HG03039 (cell line): ENCODE results near the gene PGM5.

ENCODE experiments used
- ATAC-seq: cut with Tn5 transposase; IDR thresholded peaks from one replicate; pipeline ENCODE4 v1.9.1; 2021; ENCODE audit warnings: mild to moderate bottlenecking, moderate library complexity; ENCODE audit not compliant: unreplicated experiment

Gene PGM5

DNA sequence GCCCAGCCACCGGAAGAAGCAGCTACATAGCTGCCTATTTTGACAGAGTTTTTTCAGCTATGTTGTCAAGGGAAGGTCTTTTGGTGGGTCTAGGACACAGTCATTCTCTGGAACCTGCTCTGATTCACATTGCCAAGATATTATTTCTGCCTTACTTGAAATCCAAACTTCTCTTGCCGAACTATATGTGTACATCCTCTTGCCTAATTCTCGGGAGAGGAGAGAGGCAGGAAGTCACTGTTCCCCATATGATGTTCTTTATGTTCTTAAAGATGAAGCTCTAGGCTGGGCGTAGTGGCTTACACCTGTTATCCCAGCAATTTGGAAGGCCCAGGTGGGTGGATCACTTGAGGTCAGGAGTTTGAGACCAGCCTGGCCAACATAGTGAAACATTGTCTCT, 175.7 kb downstream of the PGM5 start:
- no peak for ATAC-seq

DNA sequence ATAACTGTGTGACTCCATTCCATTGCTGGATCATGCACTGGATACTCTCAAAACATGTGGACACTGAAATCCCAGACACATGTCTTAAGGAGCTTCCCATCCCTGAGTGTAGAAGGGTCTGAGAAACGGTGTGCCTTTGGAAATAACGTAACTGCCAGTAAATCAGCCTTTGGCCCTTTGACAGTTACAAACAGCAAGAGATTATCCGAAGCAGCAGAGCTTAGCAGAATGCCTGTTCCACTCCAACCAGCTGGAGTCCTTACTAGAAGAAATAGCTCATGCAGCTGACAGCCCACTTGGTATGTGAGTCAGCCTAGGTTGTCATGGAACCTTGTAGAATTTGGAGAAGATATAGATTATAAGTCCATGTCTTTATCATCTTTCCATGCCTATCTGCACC, 177.3 kb downstream of the PGM5 start:
- ATAC-seq: no peak

DNA sequence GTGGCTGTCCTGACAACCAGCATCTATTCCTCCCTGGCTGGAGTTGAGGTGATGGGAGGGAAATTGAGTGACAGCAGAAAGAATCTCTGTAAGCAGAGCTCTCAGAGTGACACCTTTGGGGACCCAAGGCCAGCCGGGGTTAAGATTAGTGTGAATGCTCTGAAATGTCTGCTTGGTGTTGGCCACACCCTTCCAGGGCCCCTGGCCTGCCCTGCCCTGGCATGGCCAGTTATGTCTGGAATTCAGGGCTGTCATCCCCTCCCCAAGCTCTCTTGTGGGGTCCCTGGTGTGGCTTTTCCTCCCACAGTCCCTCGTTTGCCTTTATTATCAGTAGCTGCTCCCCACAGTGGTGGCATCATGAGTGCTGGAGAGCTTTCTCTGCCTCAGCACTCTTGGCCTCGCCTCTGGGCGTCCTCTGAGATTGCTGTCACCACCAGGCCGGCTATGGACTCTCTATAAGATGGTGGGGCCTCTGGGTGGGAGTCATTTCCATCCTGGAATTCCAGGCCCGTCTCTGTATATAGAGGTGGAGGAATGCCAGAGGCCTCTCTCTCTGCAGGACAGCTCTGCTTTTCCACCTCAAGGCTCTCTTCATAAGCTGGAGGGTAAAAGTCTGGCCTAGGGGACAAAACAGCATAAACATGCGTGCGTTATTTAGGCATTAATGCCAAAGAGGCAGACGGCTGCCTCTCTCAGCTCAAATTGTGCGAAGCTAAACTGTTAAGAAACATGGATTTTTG, 180.6 kb downstream of the PGM5 start:
- no peak for ATAC-seq

DNA sequence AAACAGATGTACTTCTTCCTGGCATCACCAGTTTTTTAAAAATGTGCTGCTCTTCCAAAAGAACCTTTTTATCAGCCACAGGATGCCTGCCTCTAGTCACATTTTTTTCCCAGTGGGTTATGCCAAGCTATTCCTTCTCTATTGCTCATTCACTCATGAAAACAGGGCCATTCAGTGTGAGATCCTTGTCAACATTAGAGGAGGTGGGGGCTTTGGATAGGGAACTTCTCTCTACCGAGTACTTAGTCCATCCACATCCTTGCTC, 181.1 kb downstream of the PGM5 start:
- no peak for ATAC-seq

DNA sequence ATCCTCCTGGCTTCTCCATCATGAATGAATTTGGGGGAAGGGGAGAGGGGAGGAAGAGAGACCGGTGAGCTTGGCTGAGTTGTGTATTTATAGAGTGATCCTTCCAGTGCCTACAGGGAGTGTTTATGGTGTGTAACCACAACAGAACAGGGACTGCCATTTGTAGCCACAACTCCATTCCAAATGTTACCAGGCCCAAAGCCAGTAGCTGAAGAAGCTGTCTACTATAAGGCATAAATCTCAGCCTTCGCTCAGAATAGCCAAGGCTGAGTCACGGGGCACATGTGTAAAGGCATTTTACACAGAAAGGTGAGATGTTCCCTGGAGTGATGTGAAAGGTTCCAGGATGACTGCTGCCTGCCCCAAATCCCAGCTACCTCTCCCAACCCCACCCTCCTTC, 181.8 kb downstream of the PGM5 start:
- no peak for ATAC-seq

DNA sequence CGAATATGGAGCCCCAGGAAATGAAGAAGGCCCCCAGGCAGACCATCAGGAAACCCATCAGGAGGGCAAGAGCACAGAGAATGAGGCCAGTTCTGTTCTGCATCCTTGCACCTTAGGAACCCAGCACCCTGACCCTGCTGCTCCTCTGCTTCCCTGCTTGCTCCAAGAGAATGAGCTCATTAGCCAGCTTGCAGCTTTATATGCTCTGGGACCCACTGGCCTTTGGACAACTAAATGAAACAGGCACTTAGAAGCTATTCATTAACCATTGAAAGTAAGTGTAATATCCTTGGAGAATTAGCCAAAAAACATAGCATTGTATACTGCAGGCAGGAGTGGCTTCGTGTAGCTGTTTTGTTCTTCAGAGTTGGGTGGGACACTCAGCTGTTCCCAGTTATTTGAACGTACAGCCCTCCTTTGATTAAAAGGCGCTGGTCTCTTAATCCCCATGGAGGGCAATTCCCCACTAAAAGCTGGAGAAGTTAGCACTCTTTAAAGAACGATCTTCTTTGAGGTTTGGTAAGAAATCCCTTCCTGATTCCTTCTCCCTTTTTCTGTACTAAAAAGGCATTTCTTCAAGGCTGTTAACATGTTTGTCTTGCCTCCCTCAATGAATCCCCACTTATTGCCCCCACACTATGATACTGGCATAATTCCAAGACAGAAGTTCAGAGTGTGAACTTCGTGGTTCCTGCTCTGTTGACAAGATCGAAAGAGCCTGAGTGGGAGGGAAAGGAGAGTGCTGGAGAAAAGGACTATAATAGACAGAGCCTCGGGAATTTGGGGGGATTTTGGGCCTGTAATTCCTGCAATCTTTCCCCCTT, 184.5 kb downstream of the PGM5 start, which contains the start of gene TMEM252:
TMEM252 (minus strand) TSS at position 172 of the 824 bp plus-strand sequence; CDS start at position 103, 69 bp downstream.
- no peak for ATAC-seq

DNA sequence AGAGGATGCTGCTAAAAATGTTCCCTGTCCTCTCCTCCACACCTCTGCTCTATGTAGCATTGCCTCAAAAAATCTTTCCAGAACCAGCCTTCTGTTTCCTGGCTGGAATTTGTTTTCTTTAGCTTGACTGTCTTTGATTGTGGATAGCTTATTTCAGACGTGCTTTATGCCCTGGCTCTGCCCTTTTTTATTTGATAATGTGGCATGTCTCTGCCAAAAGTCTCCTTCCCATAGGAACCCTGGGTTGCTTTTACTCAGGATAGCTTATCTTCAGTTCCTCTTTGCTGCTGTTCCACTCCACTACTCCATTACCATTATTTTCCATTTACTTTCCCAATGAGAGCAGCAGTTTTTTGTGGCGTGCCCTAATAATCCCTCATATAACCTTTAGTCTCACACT, 185.2 kb downstream of the PGM5 start:
- ATAC-seq: no peak

DNA sequence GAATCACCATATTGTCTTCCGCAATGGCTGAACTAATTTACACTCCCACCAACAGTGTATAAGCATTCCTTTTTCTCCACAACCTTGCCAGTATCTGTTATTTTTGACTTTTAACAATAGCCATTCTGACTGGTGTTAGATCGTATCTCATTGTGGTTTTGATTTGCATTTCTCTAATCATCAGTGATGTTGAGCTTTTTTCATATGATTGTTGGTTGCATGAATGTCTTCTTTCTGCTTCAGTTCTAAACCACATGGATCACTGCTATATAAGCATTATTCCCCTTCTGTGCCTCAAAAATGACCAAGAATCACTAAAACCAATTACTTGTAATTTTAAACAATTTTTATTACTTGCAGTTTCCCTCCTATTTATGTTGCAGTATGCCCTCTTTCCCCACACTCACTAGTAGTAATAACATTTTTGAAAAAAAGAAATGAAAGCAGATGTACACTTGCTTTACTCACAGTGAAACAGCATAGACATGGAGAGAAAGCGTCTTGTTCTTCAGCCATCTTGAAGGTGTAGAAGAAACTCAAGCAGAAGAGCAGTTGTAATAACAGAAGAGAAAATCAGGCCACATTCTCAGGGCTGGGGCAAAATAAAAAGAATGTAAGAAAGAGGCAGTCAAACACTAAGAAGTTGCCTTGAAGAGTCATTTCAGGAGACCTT, 188.8 kb downstream of the PGM5 start:
- no peak for ATAC-seq

DNA sequence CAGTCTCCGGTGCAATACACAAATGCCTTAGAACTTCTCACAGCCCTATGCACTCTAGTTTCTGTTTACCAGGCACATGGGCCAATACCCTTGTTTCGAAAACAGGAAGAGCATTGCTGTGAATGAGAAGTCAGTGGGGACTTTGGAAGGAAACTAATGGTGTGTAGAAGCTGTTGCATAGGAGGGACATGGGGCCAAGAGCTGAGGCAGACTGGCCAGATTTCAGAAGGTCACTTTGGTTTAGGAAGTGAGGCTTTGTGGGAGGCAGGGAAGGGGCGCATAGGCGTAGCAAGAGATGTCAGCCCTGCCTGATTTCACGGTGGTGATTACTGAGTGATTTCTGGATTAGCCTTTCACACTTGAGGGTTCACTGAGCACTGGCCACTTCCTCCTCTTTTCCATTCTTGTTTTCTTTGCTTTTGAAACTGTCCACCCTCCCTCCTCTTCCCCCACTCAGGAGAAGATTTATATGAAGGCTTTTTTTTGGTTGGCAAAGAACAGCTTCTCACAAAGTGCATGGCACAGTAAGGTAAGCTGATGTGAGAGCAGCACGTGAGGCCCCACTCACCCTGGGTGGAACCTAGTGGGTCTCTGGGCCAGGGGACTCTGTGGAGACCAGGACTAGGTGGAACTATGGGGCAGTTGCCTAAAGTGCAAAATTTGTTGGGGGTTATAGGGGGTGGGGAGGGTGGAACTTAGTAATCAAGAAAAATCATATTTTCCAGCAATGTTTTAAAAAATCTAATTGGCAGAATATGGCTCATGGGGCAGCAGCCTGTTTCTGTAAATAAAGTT, 190.4 kb downstream of the PGM5 start:
- ATAC-seq: peak; percentile 78

DNA sequence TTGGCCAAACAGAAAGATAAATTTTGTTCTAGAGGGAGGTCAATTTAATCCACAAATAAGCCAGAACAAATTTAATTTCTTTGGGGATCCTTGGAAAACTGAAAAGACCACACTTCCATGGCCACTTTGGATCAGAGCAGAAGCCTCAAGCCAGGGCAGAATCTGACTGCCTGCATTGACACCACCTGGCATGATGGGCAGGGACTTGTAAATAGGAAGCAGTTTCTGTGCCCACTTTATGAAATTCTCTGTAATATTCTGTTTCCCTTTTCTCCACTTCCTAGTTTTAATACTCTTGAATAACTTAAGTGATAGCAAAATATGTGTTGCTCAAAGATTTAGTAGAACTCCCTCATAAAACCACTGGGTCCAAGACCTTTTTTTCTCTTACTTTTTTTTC, 191.0 kb downstream of the PGM5 start:
- no peak for ATAC-seq

DNA sequence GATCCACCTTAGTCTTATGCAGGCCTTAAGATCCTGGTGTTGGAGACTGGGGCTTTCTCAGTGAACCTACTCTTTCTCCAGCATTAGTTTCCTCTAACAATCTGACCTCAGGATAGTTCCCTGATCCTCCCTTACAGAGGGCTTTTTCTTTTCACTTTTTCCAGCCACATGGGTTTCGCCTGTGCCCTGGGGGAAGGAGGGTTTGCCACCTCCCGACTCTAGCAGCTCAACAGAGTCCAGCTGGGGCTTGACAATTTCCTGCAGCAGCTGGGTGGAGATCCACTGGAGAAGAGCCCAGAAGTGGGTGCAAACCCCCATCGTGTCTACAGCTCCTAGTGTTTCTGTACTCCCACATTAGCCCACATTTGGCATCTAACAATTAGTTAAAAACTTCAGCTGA, 191.8 kb downstream of the PGM5 start:
- no peak for ATAC-seq

DNA sequence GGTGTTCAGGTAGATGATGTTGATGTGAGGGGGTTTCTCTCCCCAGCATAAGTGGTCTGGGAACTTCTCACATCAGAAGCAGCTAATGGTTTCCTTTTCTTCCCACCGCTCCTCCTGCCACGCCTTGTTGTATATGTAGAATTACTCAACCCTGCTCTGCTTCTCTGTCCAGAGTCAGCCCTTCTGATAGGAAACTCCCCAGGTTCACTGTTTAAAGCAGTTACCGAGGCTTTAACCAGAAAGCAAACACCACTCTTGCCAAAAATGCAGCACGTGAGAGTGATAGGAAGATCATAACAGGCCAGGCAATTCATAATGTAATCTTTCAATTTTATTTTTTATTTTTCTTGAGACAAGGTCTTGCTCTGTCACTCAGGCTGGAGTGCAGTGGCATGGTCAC, 194.8 kb downstream of the PGM5 start:
- ATAC-seq: no peak

DNA sequence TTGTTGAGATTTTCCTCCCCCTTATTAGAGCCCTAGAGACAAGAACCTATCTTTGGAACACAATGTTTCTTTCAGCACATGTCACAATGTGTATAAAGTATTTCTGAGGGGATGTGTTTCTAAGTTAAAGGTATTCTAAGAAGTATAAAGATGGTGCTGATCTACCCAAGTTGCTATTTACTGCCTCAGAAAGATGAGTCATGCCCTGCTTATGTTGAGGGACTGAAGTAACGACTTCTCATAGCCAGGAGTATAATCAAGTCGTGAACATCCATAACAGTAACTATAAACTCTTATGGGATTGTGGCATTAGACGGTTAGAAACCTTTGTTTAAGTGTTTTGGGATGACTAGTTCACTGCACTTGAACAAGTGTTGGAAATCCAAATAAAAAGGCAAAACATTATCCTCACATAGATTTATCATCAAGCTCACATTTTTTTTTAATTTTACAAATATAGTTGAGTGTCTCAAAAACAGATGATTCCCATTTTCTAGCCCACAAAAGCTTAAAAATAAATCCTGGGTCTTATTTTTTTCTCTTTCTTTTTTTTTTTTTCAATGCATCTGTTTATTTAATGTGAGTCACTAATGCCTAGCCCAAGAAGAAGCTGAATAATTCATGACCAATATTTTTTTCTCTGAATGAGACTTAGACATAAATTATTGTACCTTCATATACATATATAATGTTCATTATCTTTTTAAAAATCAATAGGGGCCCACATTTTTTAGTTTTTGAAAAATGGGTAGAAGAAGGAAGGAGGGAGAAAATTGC, 196.5 kb downstream of the PGM5 start:
- ATAC-seq: no peak

DNA sequence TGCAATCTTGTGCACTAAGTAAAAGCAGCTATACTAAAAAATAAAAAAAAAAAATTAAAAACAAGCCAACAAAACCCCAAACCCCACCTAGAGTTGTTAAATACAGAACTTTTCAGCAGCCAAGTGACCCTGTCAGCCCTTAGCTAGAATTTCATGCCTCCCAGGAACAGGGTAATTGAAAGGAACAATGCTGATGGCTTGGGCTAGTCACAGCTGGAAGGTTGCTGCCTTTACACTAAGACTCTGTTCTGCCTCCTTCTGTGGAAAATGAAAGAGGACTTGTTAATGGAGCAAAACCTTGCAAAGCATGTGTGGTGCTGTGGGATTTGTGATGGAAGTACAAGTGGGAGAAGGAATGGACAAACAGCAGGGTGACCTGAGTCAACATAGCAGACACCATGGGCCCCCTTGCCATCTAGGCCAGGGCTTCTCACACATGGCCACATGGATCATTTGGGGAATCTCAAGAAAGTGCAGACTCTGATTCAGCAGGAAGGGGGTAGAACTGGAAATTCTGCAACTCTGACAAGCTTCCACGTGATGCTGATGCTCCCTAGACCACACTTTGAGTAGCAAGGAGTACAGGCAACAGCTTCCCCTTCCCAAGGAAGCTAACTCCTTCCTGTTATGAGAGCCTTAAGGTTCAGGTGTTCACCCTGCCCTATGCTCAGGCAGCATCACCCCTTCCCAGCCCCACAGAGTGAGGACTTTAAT, 199.2 kb downstream of the PGM5 start:
- ATAC-seq: no peak

DNA sequence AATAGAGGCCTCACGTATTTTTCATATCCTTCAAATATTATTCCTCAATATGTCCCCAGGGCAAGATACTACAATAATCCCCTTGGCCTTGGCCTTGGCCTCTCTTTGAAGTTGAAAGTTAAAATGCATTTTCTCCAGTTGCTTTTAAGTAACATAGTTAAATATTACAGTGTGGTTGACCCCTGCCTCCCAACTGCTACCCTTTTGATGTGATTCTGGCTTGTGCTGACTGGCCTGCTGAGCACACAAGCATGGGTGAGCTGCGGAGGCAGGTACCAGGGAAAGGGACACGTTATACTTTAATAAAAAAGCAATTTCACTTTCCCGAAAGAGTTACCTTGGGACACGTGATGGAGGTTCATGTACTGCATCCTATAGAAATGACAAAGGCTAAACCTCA, 202.1 kb downstream of the PGM5 start:
- no peak for ATAC-seq

DNA sequence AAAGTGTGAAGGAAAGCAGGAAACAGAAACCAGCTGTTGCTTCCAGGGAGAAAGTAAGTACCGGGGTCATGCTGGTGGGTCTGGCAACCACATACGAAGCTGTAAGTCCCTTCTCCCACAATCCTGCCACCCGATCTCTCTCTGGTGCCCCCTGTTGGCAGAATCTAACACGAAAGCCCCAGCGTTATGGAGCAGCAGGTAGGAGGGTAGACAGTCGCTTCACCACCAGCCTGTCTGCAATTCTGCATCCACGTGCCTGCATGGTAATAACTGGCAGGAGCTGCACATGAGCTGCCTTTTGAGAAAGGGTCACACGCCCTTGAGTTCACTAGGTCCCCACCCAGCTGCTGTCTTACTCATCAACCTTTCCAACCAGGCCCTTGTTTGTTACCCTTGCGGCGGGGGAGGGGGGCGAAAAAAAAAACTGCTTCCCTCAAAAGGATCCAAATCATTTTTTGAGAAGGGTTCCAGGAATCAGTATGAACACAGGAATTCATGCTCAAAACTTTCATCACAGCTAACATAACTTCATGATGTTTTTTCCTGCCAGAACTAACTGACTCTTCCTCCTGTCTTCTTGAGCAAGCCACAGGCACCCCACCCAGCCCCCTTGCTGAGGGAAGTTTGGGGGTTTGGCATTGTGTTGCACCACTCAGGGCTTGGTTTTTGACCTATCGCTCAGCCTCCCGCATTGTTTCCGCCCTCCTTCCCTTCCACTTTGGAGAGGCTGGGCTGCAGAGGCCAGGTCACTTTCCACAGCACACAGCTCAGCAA, 203.8 kb downstream of the PGM5 start:
- ATAC-seq: no peak

DNA sequence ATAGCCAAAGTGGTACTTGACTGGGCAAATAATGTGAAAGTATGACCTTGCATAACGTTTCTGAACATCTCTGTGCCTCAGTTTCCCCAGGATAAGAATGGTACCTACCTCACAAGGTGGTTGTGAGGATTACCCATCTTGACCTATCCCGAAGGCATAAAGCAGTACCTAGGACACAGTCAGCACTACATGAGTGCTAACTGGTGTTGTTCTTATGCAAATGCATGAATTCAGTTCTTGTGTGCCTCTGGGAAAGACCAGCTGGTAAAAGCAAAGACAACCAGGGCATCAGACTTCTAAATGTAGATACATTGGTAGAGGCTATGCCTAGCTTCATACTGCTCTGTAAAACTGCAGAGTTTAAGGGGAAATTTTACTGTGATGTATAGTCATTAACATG, 206.1 kb downstream of the PGM5 start:
- ATAC-seq: no peak

DNA sequence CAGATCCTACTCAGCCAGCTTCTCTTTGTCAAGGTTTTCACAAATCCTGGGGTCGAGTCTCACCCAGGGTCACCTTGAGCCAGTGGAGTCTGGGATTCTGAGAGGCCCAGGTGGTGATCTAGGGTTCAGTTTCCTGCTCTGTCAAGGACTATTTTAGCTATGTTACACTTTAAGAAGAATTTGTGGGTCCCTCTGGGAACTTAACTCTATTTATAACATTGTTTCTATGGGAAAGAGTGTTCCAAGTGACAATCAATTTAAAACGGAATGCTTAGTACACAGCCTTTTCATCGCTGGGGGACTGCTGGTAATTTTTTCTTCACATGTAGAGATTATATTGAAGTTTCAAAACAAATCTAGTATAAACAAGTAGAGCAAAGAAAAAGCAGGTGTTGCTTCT, 211.2 kb downstream of the PGM5 start:
- ATAC-seq: no peak

DNA sequence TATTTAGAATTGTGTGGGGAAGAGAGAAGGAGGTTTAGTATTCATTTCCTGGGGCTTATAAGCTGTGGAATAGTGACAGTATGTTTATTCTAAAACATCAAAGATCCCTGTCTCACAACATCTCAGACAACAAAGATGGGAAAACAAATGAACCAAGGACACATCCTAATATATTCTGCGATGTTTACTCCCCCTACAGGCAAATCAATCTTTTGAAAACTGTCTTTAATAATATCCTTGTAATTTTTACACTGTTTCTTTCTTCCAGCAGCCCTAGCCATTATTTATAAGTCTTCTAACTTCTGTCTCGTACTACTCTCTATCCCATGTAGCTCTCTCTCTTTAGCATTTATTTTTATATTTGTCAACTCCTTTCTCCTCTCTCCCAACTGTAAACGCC, 217.7 kb downstream of the PGM5 start:
- no peak for ATAC-seq
